Suprapubic skin (tissue), 4 donors: ENCODE measurements around the gene DNAJC6. TPM values are rescaled to one million over a fixed set of nuclear protein-coding genes. Genes with fewer than 3 reads are reported as not detected.

ENCODE experiments used
- DNase-seq, 2 donors: peaks; one replicate each; pipeline ENCODE4 v3.0.0-alpha.2; 2019; ENCODE audit warnings: low spot score in 2 of 2
- H3K27ac ChIP-seq: fragments of 200-600 bp; sonication (generic); one replicate; pipeline ENCODE4 v1.5.1; 2019
- H3K27me3 ChIP-seq: fragments of 200-600 bp; sonication (generic); one replicate; pipeline ENCODE4 v1.5.1; 2019
- H3K36me3 ChIP-seq: fragments of 200-600 bp; sonication (generic); one replicate; pipeline ENCODE4 v1.5.1; 2019
- H3K4me1 ChIP-seq: fragments of 200-600 bp; sonication (generic); one replicate; pipeline ENCODE4 v1.5.1; 2019
- H3K4me3 ChIP-seq: fragments of 200-600 bp; sonication (generic); one replicate; pipeline ENCODE4 v1.5.1; 2019; ENCODE audit warnings: mild to moderate bottlenecking
- H3K9me3 ChIP-seq: fragments of 200-600 bp; sonication (generic); one replicate; pipeline ENCODE4 v1.5.1; 2019
- CTCF ChIP-seq, 2 donors: fragments of 200-600 bp in 1 of 2; fragments of 450-650 bp in 1 of 2; sonication (generic) in 1 of 2; IDR thresholded peaks; one replicate each; pipeline ENCODE4 v1.5.1; 2016 to 2019; ENCODE audit warnings: antibody characterized with exemption in 2 of 2, mild to moderate bottlenecking in 1 of 2, moderate library complexity in 1 of 2
- EP300 ChIP-seq: sonication (generic); formaldehyde crosslinking; IDR thresholded peaks from one replicate; pipeline ENCODE4 v1.6.1; 2017; ENCODE audit warnings: antibody characterized with exemption
- POLR2A ChIP-seq, 2 donors: fragments of 450-650 bp; IDR thresholded peaks; one replicate each; pipeline ENCODE4 v1.6.1; 2017; ENCODE audit warnings: antibody characterized with exemption in 2 of 2, mild to moderate bottlenecking in 2 of 2, moderate library complexity in 2 of 2
- POLR2AphosphoS5 ChIP-seq, 3 donors: sonication (generic); formaldehyde crosslinking; IDR thresholded peaks; one replicate each; pipeline ENCODE4 v1.6.1; 2017; ENCODE audit warnings: antibody characterized with exemption in 3 of 3
- whole genome bisulfite sequencing: methylation state at CpG from one replicate; pipeline ENCODE4 v1.1.5; 2018; 5-methylcytosine and 5-hydroxymethylcytosine counted together
- total RNA-seq, 4 donors: library from RNA; depleted of rRNA; stranded (reverse); fragments of >200 nt; gene quantifications; one replicate each; pipeline ENCODE4 v1.1.0, GENCODE V29; 2016

DNAJC6 gene
- total RNA-seq, 4 donors from 2014 or later, result 1.7 to 3.8 (median 3.5) TPM

GRCh38 chr1:65265296-65265650 is 44.1 kb upstream of the DNAJC6 start:
- TF ChIP-seq CTCF (IDR thresholded peaks at IDR 0.05) (no peak), POLR2AphosphoS5 (IDR thresholded peaks at IDR 0.05) (no peak), POLR2A (IDR thresholded peaks at IDR 0.05) (no peak), EP300 (no peak)
- Histone ChIP-seq H3K4me1 (peaks cover 17% of the 10 kb centered on the region), H3K4me3 (peak overlapping the region; percentile 60), H3K27me3 (peaks cover 8% of the 10 kb centered on the region), H3K27ac (no peak overlapping the region), H3K9me3 (no peaks in the 10 kb centered on the region), H3K36me3 (no peaks in the 10 kb centered on the region)
- 11% methylated on average over 7 of the region's 7 CpGs for WGBS
- DNase-seq, result no peak

- Histone ChIP-seq H3K4me1 (peaks cover 17% of the 10 kb centered on the region), H3K27me3 (peaks cover 8% of the 10 kb centered on the region), H3K4me3 (peak overlapping the region; percentile 60), H3K27ac (no peak overlapping the region), H3K9me3 (no peaks in the 10 kb centered on the region), H3K36me3 (no peaks in the 10 kb centered on the region)
- no peak for DNase-seq
- TF ChIP-seq EP300 (no peak), POLR2A (IDR thresholded peaks at IDR 0.05) (no peak), CTCF (IDR thresholded peaks at IDR 0.05) (no peak), POLR2AphosphoS5 (IDR thresholded peaks at IDR 0.05) (no peak)
- 6% methylated on average over 24 of the region's 59 CpGs for WGBS
Observed at GRCh38 chr1:65265651-65266351, 43.5 kb upstream of the DNAJC6 start.

GRCh38 chr1:65266476-65266875 is 42.9 kb upstream of the DNAJC6 start:
- 30% methylated on average over 1 of the region's 1 CpG for WGBS
- peaks cover 17% of the 10 kb centered on the region for H3K4me1 ChIP-seq
- peaks cover 8% of the 10 kb centered on the region for H3K27me3 ChIP-seq
- TF ChIP-seq POLR2A (IDR thresholded peaks at IDR 0.05) (no peak), POLR2AphosphoS5 (IDR thresholded peaks at IDR 0.05) (no peak), CTCF (IDR thresholded peaks at IDR 0.05) (no peak), EP300 (no peak)
- H3K9me3 ChIP-seq, result no peaks in the 10 kb centered on the region
- H3K27ac ChIP-seq, result no peak overlapping the region
- no peak for DNase-seq
- peak overlapping the region; percentile 60 for H3K4me3 ChIP-seq
- H3K36me3 ChIP-seq, result no peaks in the 10 kb centered on the region

- DNase-seq, result no peak
- Histone ChIP-seq H3K27me3 (peaks cover 8% of the 10 kb centered on the region), H3K27ac (no peak overlapping the region), H3K36me3 (no peaks in the 10 kb centered on the region), H3K4me3 (no peak overlapping the region), H3K9me3 (no peaks in the 10 kb centered on the region), H3K4me1 (peaks cover 17% of the 10 kb centered on the region)
- no peak for TF ChIP-seq POLR2A (IDR thresholded peaks at IDR 0.05)
- no peak for TF ChIP-seq POLR2AphosphoS5 (IDR thresholded peaks at IDR 0.05)
- TF ChIP-seq EP300, result no peak
- TF ChIP-seq CTCF (IDR thresholded peaks at IDR 0.05), result no peak
- WGBS, result 86% methylated on average over 4 of the region's 4 CpGs
Observed at GRCh38 chr1:65267271-65267670, 42.1 kb upstream of the DNAJC6 start.

- peaks cover 8% of the 10 kb centered on the region for H3K27me3 ChIP-seq
- DNase-seq, result no peak
- H3K27ac ChIP-seq, result no peak overlapping the region
- no peaks in the 10 kb centered on the region for H3K9me3 ChIP-seq
- H3K4me3 ChIP-seq, result no peak overlapping the region
- no peak for TF ChIP-seq EP300
- no peak for TF ChIP-seq POLR2A (IDR thresholded peaks at IDR 0.05)
- TF ChIP-seq CTCF (IDR thresholded peaks at IDR 0.05), result no peak
- no peak for TF ChIP-seq POLR2AphosphoS5 (IDR thresholded peaks at IDR 0.05)
- peaks cover 17% of the 10 kb centered on the region for H3K4me1 ChIP-seq
- H3K36me3 ChIP-seq, result no peaks in the 10 kb centered on the region
- 93% methylated on average over 1 of the region's 1 CpG for whole genome bisulfite sequencing
Observed at GRCh38 chr1:65267683-65268082, 41.7 kb upstream of the DNAJC6 start.
